PC-3 (cell line): Measurements from ENCODE around the gene FANCC.

Experiments used
- EZH2 ChIP-seq: fragments of 300-600 bp; sonication (generic); IDR thresholded peaks from one replicate; pipeline ENCODE4 v1.6.1; 2017; ENCODE audit warnings: antibody characterized with exemption, mild to moderate bottlenecking, low read length; ENCODE audit not compliant: unreplicated experiment
- TF ChIP-seq, protein P1 (sequence below): fragments of 300-600 bp; sonication (generic); conservative IDR thresholded peaks from 2 replicates; pipeline ENCODE4 v1.5.1; 2017; ENCODE audit warnings: antibody characterized with exemption, low read depth, mild to moderate bottlenecking, low read length

DNA sequence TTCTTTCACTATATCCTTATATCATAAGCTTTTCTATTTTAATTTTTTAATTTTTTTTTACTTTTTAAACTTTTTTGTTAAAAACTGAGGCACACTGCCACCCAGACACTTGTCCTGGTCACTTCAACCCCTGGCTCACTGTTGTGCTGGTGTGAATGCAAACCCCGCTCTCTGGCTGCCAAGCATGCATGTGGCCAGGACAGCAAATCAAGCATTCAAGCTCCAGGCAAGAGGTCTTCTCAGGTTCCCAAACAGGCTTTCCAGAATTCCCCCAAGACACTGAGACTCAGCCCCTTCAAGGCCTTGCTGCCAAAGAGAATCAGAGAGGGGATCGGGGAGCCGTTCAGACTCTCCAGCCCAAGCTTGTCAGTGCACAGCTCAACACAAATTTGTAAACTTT is 139.9 kb downstream of the FANCC start:
- TF ChIP-seq, protein P1, sequence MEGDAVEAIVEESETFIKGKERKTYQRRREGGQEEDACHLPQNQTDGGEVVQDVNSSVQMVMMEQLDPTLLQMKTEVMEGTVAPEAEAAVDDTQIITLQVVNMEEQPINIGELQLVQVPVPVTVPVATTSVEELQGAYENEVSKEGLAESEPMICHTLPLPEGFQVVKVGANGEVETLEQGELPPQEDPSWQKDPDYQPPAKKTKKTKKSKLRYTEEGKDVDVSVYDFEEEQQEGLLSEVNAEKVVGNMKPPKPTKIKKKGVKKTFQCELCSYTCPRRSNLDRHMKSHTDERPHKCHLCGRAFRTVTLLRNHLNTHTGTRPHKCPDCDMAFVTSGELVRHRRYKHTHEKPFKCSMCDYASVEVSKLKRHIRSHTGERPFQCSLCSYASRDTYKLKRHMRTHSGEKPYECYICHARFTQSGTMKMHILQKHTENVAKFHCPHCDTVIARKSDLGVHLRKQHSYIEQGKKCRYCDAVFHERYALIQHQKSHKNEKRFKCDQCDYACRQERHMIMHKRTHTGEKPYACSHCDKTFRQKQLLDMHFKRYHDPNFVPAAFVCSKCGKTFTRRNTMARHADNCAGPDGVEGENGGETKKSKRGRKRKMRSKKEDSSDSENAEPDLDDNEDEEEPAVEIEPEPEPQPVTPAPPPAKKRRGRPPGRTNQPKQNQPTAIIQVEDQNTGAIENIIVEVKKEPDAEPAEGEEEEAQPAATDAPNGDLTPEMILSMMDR, result no peak
- TF ChIP-seq EZH2, result no peak
